ENCODE data around the gene CHST11.

CHST11 gene

GRCh38 chr12:104480826-104481440, 24.2 kb downstream of the CHST11 start:
- peak; percentile 33 for DNase-seq (ENCODE audit: low spot score)

- no peak for DNase-seq (ENCODE audit: low spot score)
Observed at GRCh38 chr12:104482113-104482512, 25.4 kb downstream of the CHST11 start.

GRCh38 chr12:104482748-104483147, 26.0 kb downstream of the CHST11 start:
- DNase-seq (ENCODE audit: low spot score) = no peak

- no peak for DNase-seq (ENCODE audit: low spot score)
Observed at GRCh38 chr12:104484079-104484478, 27.3 kb downstream of the CHST11 start.

GRCh38 chr12:104485651-104486362, 29.1 kb downstream of the CHST11 start:
- DNase-seq (ENCODE audit: low spot score) = no peak

GRCh38 chr12:104486363-104486750, 29.6 kb downstream of the CHST11 start:
- no peak for DNase-seq (ENCODE audit: low spot score)

GRCh38 chr12:104486943-104487819, 30.4 kb downstream of the CHST11 start:
- no peak for DNase-seq (ENCODE audit: low spot score)

- no peak for DNase-seq (ENCODE audit: low spot score)
Observed at GRCh38 chr12:104488374-104488773, 31.6 kb downstream of the CHST11 start.

GRCh38 chr12:104490186-104490585, 33.4 kb downstream of the CHST11 start:
- DNase-seq (ENCODE audit: low spot score) = no peak

- no peak for DNase-seq (ENCODE audit: low spot score)
Observed at GRCh38 chr12:104490850-104491249, 34.1 kb downstream of the CHST11 start.

- DNase-seq (ENCODE audit: low spot score) = no peak
Observed at GRCh38 chr12:104493496-104493895, 36.7 kb downstream of the CHST11 start.

- no peak for DNase-seq (ENCODE audit: low spot score)
Observed at GRCh38 chr12:104494137-104494792, 37.5 kb downstream of the CHST11 start.

GRCh38 chr12:104494793-104495158, 38.0 kb downstream of the CHST11 start:
- DNase-seq (ENCODE audit: low spot score) = no peak

- DNase-seq (ENCODE audit: low spot score) = no peak
Observed at GRCh38 chr12:104495786-104496185, 39.0 kb downstream of the CHST11 start.

GRCh38 chr12:104496336-104496735, 39.6 kb downstream of the CHST11 start:
- no peak for DNase-seq (ENCODE audit: low spot score)

- DNase-seq (ENCODE audit: low spot score) = no peak
Observed at GRCh38 chr12:104498211-104498801, 41.6 kb downstream of the CHST11 start.

- DNase-seq (ENCODE audit: low spot score) = no peak
Observed at GRCh38 chr12:104499668-104500332, 43.1 kb downstream of the CHST11 start.

- DNase-seq (ENCODE audit: low spot score) = no peak
Observed at GRCh38 chr12:104501115-104501514, 44.4 kb downstream of the CHST11 start.

GRCh38 chr12:104501660-104502059, 44.9 kb downstream of the CHST11 start:
- DNase-seq (ENCODE audit: low spot score) = no peak

- DNase-seq (ENCODE audit: low spot score) = no peak
Observed at GRCh38 chr12:104502217-104502616, 45.5 kb downstream of the CHST11 start.

- no peak for DNase-seq (ENCODE audit: low spot score)
Observed at GRCh38 chr12:104502638-104503037, 45.9 kb downstream of the CHST11 start.
